WI38 (cell line): Measurements from ENCODE around the gene SLAMF6.
"Not testable (repeated sequence)": the region's sequence is repeated elsewhere in the genome, so short reads cannot be mapped to it uniquely, and the experiment has no call there.

Source experiments
- H3K4me3 ChIP-seq: 2 replicates; pipeline ENCODE4 v1.5.1; 2011; ENCODE audit warnings: low read depth, mild to moderate bottlenecking, control low read depth, low read length
- CTCF ChIP-seq: IDR thresholded peaks from 2 replicates; pipeline ENCODE4 v1.5.1; 2012; ENCODE audit warnings: low read depth, mild to moderate bottlenecking, control low read depth, low read length

SLAMF6 gene

GRCh38 chr1:160560806-160561205, 37.8 kb upstream of the SLAMF6 start:
- H3K4me3 ChIP-seq = no peak overlapping the region
- TF ChIP-seq CTCF = no peak

- no peak for TF ChIP-seq CTCF
These were observed 37.1 kb upstream of the SLAMF6 start for GRCh38 chr1:160560045-160560705.

GRCh38 chr1:160559437-160559836, 36.4 kb upstream of the SLAMF6 start:
- not testable (repeated sequence) for H3K4me3 ChIP-seq

More at GRCh38 chr1:160560045-160560705, 37.1 kb upstream of the SLAMF6 start:
- no peak overlapping the region for H3K4me3 ChIP-seq

GRCh38 chr1:160558660-160559380, 35.8 kb upstream of the SLAMF6 start:
- H3K4me3 ChIP-seq = no peak overlapping the region
- TF ChIP-seq CTCF = no peak

DNA sequence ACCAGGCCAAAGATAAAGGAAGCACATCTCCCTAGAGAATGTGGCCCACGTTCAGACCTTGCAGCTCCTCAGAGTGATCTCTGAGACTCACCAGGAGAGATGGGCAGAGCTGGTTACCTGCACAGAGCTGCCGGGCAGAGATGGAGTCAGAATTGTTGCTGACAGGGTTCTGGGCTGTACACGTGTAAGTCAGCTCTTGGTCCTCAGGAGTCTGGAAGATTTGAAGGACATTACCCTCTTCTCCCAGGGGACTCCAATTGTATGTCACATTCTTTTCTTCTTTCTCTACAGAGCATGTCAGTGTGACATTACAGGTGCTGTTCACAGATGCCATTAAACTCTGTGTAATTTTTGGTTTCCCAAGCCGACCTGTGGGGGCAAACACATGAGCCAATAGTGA, 30.7 kb upstream of the SLAMF6 start:
- H3K4me3 ChIP-seq = no peak overlapping the region
- no peak for TF ChIP-seq CTCF

DNA sequence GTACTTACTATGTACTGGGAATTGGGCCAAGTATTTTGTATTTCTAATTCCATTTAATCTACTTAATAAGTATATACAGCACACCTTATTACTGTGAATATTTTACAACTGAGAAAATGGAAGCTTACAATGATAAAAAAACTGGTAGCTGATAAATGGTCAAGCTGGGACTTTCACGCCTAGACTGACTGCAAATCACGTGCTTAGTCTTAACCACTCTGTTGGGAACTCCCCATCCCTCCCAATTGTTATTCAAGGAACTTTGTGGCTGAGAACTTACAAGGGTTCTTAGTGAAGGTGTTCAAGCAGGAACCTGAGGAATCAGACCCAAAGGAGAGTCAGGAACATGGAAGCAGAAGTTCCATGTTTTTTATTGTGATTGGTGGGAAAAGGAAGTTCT, 29.4 kb upstream of the SLAMF6 start:
- no peak for TF ChIP-seq CTCF
- no peak overlapping the region for H3K4me3 ChIP-seq

DNA sequence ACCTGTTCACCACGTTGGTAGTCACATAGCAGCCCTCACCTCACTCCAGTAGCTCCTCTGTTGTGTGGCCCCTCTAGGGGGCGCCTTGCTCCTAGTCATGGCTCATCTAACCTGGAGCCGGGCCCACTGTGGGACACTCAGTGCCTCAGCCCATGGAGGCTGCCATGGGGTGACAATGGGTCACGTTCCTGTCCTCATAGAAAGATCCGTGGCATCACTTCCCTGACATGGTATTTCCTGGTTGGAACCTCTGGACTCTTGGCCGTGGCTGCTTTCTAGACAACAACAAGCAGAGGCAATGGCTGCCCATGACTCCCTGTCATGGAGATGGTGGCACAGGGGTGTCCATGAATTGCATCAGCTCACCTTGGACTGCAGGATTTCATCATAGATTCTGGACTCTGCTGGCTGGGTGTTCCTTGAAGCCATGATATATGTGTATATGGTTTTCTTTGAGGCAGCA, 27.5 kb upstream of the SLAMF6 start:
- no peak overlapping the region for H3K4me3 ChIP-seq
- TF ChIP-seq CTCF = no peak
